ENCODE results near the gene PCMTD2. TPM values are rescaled to one million over a fixed set of nuclear protein-coding genes. Genes with fewer than 3 reads are reported as not detected.

Gene PCMTD2
- total RNA-seq, 1 experiment from 2014 or later, result 50.9 TPM

- no peak for TF ChIP-seq E2F1 (CRISPR knock-in tag; IDR thresholded peaks at IDR 0.05)
- TF ChIP-seq NR3C1 (CRISPR knock-in tag; conservative IDR thresholded peaks at IDR 0.05; ENCODE audit: low read depth), result no peak
- no peak for TF ChIP-seq ZNF671 (CRISPR knock-in tag; IDR thresholded peaks at IDR 0.05)
- no peak for TF ChIP-seq ZMAT4 (CRISPR knock-in tag; IDR thresholded peaks at IDR 0.05)
Observed at GRCh38 chr20:64228751-64229506, 26.6 kb upstream of the PCMTD2 start (continued).

GRCh38 chr20:64229507-64230061 lies 26.0 kb upstream of the PCMTD2 start:
- ChIA-PET CTCF (interaction anchor here (1.0 to 1.1 kb wide), 2 partner anchors 56 to 127 kb away, joined by 3 to 4 read pairs; no protein-coding TSS in a partner anchor), POLR2A (no interaction called here)
- DNase-seq (ENCODE audit: low spot score) (no peak), ATAC-seq (no peak)
- Mint-ChIP-seq H3K36me3 (0 out of 2 replicates have a peak, but pooled peaks cover 4% of the 10 kb centered on the region), H3K4me1 (peaks cover 6% of the 10 kb centered on the region), H3K27ac (no peak overlapping the region), H3K4me3 (no peak overlapping the region), H3K27me3 (ENCODE audit: low read depth) (no peaks in the 10 kb centered on the region), H3K9me3 (peaks cover 9% of the 10 kb centered on the region)
- TF ChIP-seq NR1H2 (CRISPR knock-in tag; IDR thresholded peaks at IDR 0.05) (no peak), ZNF532 (CRISPR knock-in tag; IDR thresholded peaks at IDR 0.05; ENCODE audit: borderline replicate concordance) (no peak), E2F4 (CRISPR knock-in tag; IDR thresholded peaks at IDR 0.05; ENCODE audit: borderline replicate concordance, low read depth) (no peak)

- Mint-ChIP-seq H3K27ac (0 out of 2 replicates have a peak overlapping the region, but pooled peaks have one; percentile 34), H3K9me3 (peaks cover 9% of the 10 kb centered on the region), H3K4me1 (peaks cover 5% of the 10 kb centered on the region; the same call in 1 of the 2 replicates), H3K36me3 (0 out of 2 replicates have a peak, but pooled peaks cover 4% of the 10 kb centered on the region), H3K4me3 (no peak overlapping the region), H3K27me3 (ENCODE audit: low read depth) (no peaks in the 10 kb centered on the region)
- TF ChIP-seq E2F5 (CRISPR knock-in tag; IDR thresholded peaks at IDR 0.05) (no peak), SMAD3 (CRISPR knock-in tag; IDR thresholded peaks at IDR 0.05; ENCODE audit: borderline replicate concordance) (no peak), TEAD1 (CRISPR knock-in tag; IDR thresholded peaks at IDR 0.05) (no peak)
- DNase-seq (ENCODE audit: low spot score) (no peak), ATAC-seq (no peak)
- POLR2A ChIA-PET, result no interaction called here
- CTCF ChIA-PET, result no interaction called here
Observed at GRCh38 chr20:64230461-64231145, 24.9 kb upstream of the PCMTD2 start.

Data from WTC11 (cell line).